ENCODE data around the gene PRX.
"Not testable (repeated sequence)": the region's sequence is repeated elsewhere in the genome, so short reads cannot be mapped to it uniquely, and the experiment has no call there.

Gene PRX

GRCh38 chr19:40383668-40384248 lies 29.4 kb downstream of the PRX start:
- DNase-seq = peak; percentile 54

GRCh38 chr19:40381321-40381720 lies 31.9 kb downstream of the PRX start:
- DNase-seq = no peak

GRCh38 chr19:40380199-40381037 lies 32.8 kb downstream of the PRX start:
- no peak for DNase-seq

GRCh38 chr19:40379446-40380198 lies 33.6 kb downstream of the PRX start:
- no peak for DNase-seq

- no peak for DNase-seq
Observed at GRCh38 chr19:40378509-40378908, 34.7 kb downstream of the PRX start.

- no peak for DNase-seq
Observed at GRCh38 chr19:40377876-40378385, 35.2 kb downstream of the PRX start.

GRCh38 chr19:40376286-40376862 lies 36.8 kb downstream of the PRX start:
- DNase-seq = no peak

- no peak for DNase-seq
Observed at GRCh38 chr19:40374084-40374483, 39.1 kb downstream of the PRX start.

GRCh38 chr19:40371802-40372122 lies 41.4 kb downstream of the PRX start:
- DNase-seq = no peak

- no peak for DNase-seq
Observed at GRCh38 chr19:40370997-40371801, 42.0 kb downstream of the PRX start.

- not testable (repeated sequence) for DNase-seq
Observed at GRCh38 chr19:40370253-40370652, 42.9 kb downstream of the PRX start.

GRCh38 chr19:40369797-40370196 lies 43.4 kb downstream of the PRX start:
- no peak for DNase-seq

- DNase-seq = no peak
Observed at GRCh38 chr19:40367577-40368434, 45.4 kb downstream of the PRX start.

GRCh38 chr19:40366697-40367561 lies 46.2 kb downstream of the PRX start:
- DNase-seq = no peak

- peak; percentile 25 for DNase-seq
Observed at GRCh38 chr19:40365613-40366401, 47.4 kb downstream of the PRX start.

- DNase-seq = no peak
Observed at GRCh38 chr19:40365010-40365409, 48.2 kb downstream of the PRX start.

GRCh38 chr19:40363069-40363468 lies 50.1 kb downstream of the PRX start:
- no peak for DNase-seq

- DNase-seq = no peak
Observed at GRCh38 chr19:40362160-40362559, 51.0 kb downstream of the PRX start.

- no peak for DNase-seq
Observed at GRCh38 chr19:40360708-40361241, 52.4 kb downstream of the PRX start.
